ENCODE results near the gene UBC.
A peak's percentile ranks its signal among the peaks of the same experiment; 100 is the strongest.
"Not testable (repeated sequence)": the region's sequence is repeated elsewhere in the genome, so short reads cannot be mapped to it uniquely, and the experiment has no call there.

UBC gene

DNA sequence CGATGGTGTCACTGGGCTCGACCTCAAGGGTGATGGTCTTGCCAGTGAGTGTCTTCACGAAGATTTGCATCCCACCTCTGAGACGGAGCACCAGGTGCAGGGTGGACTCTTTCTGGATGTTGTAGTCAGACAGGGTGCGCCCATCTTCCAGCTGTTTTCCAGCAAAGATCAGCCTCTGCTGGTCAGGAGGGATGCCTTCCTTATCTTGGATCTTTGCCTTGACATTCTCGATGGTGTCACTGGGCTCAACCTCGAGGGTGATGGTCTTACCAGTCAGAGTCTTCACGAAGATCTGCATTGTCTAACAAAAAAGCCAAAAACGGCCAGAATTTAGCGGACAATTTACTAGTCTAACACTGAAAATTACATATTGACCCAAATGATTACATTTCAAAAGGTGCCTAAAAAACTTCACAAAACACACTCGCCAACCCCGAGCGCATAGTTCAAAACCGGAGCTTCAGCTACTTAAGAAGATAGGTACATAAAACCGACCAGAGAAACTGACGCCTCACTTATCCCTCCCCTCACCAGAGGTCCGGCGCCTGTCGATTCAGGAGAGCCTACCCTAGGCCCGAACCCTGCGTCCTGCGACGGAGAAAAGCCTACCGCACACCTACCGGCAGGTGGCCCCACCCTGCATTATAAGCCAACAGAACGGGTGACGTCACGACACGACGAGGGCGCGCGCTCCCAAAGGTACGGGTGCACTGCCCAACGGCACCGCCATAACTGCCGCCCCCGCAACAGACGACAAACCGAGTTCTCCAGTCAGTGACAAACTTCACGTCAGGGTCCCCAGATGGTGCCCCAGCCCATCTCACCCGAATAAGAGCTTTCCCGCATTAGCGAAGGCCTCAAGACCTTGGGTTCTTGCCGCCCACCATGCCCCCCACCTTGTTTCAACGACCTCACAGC lies 717 bp downstream of the UBC start:
- DNase-seq: peak; percentile 96

GRCh38 chr12:124912529-124913287 lies 1.7 kb downstream of the UBC start:
- not testable (repeated sequence) for DNase-seq

- DNase-seq: not testable (repeated sequence)
Measured at GRCh38 chr12:124911521-124911920, 2.9 kb downstream of the UBC start.

DNA sequence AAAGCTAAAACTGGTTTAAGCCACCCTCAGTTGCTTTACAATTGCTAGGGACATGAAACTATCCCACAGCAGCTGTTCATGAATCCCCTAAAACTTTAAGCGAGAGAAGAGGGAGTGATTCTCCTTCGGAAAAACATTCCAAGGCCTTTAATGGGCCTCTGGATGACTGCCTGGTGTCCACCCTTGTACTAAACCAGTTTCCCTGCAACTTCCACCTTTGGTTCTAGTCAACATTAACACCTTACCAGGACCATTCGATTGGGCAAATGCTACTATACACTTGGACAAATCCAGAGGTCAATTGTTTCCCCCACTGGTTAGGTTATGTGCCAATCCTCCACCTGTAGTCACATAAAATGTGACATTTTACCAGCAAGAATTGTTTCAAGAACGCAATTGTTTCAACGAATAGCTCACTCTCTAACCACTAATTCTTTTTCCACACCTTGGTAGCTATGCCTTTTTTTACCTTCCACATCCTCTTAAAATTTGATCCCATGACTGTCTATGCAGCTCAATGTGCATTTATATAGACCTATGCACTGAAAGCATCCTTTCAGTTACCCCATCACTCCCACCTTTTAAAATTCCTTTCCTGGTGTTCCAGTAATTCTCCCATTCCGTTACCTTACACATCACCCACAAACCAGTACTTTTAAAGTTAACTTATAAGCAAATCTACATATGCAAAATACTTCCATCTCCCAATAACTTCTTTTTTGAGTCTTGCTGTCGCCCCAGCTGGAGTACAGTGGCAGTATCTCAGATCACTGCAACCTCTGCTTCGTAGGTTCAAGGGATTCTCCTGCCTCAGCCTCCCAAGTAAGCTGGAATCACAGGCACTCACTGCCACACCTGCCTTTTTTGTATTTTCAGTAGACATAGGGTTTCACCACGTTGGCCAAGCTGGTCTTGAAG lies 3.6 kb downstream of the UBC start:
- no peak for DNase-seq

DNA sequence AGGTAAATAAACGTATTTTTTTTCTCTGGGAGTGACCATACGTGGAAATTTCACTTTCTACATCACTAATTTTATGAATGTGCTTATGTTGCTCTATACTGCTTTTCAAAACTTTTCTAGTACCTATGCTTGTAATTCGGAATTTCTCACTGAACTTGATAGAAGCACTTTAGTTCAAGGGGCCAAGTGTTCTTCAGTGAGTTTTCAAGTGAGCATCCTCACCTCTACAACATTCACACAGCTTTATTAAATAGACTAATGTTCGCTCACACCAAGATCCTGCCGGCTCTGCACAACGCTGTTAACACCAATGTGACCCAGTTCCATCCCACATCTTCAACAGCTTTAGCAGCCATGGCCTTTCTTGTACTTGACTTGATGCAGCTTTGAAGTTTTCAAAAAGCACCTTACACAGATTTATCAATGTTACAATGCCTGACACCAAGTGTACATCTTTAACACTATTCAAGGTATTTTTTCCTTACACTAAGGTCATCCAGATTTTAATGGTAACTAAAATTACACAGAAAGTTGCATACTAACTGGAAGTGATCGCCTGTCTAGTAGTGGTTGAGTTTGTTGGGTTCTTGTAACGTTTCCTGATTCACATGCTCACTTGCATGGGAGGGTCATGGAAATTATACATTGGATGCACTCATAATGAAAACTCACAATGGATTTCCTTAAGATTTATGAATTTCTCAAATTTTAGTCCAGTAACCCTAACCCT lies 4.5 kb downstream of the UBC start:
- DNase-seq: no peak

- peak; percentile 75 for DNase-seq
Measured at GRCh38 chr12:124906606-124907261, 7.7 kb downstream of the UBC start.

DNA sequence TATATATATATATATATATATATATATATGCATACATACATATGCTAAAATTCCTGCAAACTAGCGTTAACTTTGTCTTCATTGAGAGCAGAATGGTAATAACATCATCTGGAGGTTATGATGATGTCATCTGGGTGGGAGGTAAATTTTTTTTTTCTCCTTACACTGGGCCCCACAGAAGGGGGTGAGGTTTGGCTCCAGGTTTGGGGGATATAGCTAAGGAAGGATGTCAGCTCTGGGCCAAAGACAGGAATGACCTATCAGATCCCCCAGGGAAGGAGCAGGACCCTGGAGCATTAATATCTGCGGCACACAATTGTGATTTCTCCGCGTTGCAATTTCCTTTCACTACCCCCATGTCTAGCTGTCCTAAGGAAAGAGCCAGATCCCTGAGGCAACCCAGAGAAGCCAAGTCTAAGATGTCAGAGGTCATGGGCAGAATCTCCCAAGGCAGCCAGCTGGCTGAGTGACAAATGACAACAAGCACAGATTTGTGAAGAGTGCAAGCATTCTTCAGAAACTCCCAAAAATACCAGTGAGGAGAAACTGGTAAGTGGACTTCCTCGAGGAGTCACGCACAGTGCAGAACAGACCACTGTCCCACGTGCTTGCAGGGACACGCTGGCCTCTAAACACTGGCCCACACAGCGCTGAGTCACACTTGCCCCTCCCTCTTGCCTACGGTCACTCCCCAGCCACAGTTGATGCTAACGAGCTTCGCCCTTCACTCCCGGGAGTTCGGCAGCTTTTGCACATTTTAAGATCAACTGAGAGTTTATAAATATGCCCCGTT lies 9.9 kb downstream of the UBC start:
- no peak for DNase-seq

- DNase-seq: no peak
Measured at GRCh38 chr12:124902916-124903315, 11.5 kb downstream of the UBC start.

DNA sequence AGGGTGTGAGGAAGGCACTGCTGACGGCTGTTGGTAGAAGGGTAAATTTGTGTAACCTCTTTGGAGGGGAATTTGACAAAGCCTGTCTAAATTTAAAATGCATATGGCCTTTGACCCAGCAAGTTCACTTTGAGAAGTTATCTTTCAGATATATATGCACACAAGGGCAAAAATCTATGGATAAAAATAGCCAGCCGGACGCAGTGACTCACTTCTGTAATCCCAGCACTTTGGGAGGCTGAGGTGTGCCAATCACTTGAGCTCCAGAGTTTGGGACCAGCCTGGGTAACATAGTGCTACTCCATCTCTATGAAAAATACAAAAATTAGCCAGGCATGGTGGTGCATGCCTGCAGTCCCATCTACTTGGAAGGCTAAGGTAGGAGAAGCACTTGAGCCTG lies 13.4 kb downstream of the UBC start:
- no peak for DNase-seq

- not testable (repeated sequence) for DNase-seq
Measured at GRCh38 chr12:124900345-124900795, 14.1 kb downstream of the UBC start.

- DNase-seq: no peak
Measured at GRCh38 chr12:124898923-124899294, 15.5 kb downstream of the UBC start.

- DNase-seq: peak; percentile 64
Measured at GRCh38 chr12:124898200-124898922, 16.1 kb downstream of the UBC start.

DNA sequence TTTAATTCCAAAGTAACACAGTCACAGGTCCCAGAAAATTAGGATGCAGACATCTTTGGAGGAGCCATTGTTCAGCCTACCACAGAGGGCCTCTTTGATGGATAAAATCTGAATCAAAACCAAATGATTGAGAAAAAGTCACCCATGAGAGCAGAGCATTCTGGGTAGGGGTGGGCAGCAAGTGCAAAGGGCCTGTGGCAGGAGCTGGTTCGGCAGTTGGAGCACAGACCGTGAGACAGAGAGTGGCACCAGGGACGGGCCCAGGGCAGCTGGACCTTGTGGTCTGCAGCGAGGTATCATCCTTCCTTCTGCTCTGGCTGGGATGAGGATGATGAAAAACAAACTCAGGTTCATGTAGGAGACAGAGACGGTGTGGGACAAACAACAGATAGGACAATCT lies 18.0 kb downstream of the UBC start:
- no peak for DNase-seq

DNA sequence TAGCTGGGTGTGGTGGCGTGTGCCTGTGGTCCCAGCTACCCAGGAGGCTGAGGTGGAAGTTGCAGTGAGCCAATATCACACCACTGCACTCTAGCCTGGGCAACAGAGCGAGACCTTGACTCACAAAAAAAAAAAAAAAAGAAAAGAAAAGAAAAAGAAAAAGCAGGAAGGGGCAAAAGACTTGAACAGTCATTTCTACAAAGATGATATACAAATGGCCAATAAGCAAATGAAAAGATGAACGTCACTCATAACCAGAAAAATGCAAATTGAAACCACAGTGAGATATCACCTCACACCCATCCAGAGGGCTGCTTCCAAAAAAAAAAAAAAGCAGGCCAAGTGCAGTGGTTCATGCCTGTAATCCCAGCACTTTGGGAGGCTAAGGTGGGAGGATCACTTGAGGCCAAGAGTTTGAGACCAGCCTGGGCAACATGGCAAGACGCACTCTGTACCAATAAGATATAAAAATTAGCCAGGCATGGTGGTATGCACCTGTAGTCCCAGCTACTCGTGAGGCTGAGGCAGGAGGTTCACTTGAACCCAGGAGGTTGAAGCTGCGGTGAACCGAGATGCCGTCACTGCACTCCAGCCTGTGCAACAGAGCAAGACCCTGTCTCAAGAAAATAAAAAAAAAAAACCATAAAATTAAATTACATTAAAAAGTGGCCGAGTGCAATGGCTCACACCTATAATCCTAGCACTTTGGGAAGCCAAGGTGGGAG lies 20.5 kb downstream of the UBC start:
- DNase-seq: no peak

- no peak for DNase-seq
Measured at GRCh38 chr12:124888260-124888659, 26.2 kb downstream of the UBC start.

DNA sequence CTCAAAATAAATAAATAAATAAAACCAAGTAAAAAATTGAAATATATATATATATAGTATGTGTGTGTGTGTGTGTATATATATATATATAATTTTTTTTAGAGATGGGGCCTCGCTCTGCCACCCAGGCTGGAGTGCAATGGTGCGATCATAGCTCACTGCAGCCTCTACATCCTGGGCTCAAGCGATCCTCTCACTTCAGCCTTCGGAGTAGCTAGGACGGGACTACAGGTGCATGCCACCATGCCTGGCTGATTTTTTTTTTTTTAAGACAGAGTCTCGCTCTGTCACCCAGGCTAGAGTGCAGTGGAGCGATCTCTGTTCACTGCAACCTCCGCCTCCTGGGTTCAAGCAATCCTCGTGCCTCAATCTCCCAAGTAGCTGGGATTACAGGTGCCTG lies 26.7 kb downstream of the UBC start:
- DNase-seq: not testable (repeated sequence)

DNA sequence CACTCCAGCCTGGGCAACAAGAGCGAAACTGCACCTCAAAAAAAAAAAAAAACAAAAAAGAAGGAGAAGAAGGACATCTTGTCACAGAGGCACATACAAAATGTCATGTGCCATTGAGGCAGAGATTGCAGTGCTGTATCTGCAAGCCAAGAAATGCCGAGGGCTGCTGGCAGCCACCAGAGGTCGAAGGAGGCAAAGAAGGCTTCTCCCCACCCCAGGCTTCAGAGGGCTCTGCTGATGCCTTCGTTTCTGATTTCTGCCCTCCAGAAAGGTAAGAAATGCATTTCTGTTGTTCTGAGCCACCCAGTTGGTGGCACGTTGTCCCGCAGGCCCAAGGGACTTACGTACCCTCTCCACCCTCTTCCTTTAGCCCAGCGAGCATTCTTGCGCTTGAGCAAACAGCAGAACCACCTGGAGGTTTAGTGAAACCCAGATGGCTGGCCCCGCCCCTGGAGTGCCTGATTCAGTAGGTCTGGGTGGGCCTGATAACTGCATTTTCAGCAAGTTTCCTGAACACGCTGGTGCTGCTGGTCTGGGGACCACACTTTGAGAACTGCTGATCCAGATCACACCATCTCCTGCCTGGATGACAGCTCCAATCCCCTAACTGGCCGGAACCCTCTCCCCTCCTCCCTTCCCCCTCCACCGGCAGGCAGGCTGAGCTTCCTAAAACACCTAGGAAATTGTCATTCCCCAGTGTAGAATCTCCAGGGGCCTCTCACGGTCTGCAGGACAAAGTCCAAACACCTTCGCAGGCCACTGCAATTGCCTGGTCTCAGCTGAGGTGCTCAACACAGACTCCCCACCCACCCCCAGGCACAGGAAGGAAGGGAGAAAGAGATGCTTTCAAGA lies 29.6 kb downstream of the UBC start:
- DNase-seq: no peak

Measured in stimulated activated CD4-positive, alpha-beta T cell treated with anti-CD3 and anti-CD28 coated beads, Interleukin-4, amount 100 ng/mL, for 1 hour (primary cell).